HEK293 (cell line): ENCODE measurements around the gene DDX18.

Experiments
- BCL11A ChIP-seq: fragments of 450-650 bp; formaldehyde crosslinking; IDR thresholded peaks from 2 replicates; pipeline ENCODE4 v1.5.1; 2016; ENCODE audit warnings: low read depth, missing biosample characterization, missing genetic modification characterization
- ZBTB44 ChIP-seq: fragments of 450-650 bp; IDR thresholded peaks from 2 replicates; pipeline ENCODE4 v1.5.1; 2018; ENCODE audit warnings: missing biosample characterization, mild to moderate bottlenecking, missing genetic modification characterization
- ZNF239 ChIP-seq: fragments of 450-650 bp; formaldehyde crosslinking; IDR thresholded peaks from 2 replicates; pipeline ENCODE4 v1.5.1; 2016; ENCODE audit warnings: missing biosample characterization, missing genetic modification characterization
- ZNF274 ChIP-seq, 2 experiments: fragments of 200-500 bp in 1 of 2; fragments of 450-650 bp in 1 of 2; sonication (Bioruptor generic) in 1 of 2; formaldehyde crosslinking in 1 of 2; IDR thresholded peaks; 2 replicates each; pipeline versions ENCODE4 v1.5.1 to v1.6.1; 2014 to 2016; ENCODE audit warnings: borderline replicate concordance in 1 of 2, inconsistent platforms in 1 of 2, low read length in 1 of 2, missing biosample characterization in 1 of 2, missing genetic modification characterization in 1 of 2
- ZNF350 ChIP-seq: fragments of 450-650 bp; formaldehyde crosslinking; IDR thresholded peaks from 2 replicates; pipeline ENCODE4 v1.5.0; 2017; ENCODE audit warnings: missing biosample characterization, mild to moderate bottlenecking, missing genetic modification characterization
- ZNF530 ChIP-seq: fragments of 450-650 bp; formaldehyde crosslinking; IDR thresholded peaks from 2 replicates; pipeline ENCODE4 v1.5.1; 2016; ENCODE audit warnings: low read depth, missing biosample characterization, missing genetic modification characterization
- ZNF658 ChIP-seq: fragments of 450-650 bp; formaldehyde crosslinking; IDR thresholded peaks from 2 replicates; pipeline ENCODE4; 2016; ENCODE audit warnings: missing biosample characterization, missing genetic modification characterization
- TF ChIP-seq, protein P1 (sequence below): fragments of 450-650 bp; formaldehyde crosslinking; IDR thresholded peaks from 2 replicates; pipeline ENCODE4 v1.5.1; 2016; ENCODE audit warnings: missing biosample characterization, missing genetic modification characterization
- TF ChIP-seq, protein P2 (sequence below): sonication (generic); formaldehyde crosslinking; IDR thresholded peaks from 2 replicates; pipeline ENCODE4 v1.8.1; 2022; ENCODE audit warnings: mild to moderate bottlenecking, moderate library complexity, missing genetic modification reagents
- TF ChIP-seq, protein P3 (sequence below): fragments of 450-650 bp; formaldehyde crosslinking; conservative IDR thresholded peaks from 2 replicates; pipeline ENCODE4 v1.5.1; 2016; ENCODE audit warnings: low read depth, missing biosample characterization, missing genetic modification characterization
- TF ChIP-seq, protein P4 (sequence below): IDR thresholded peaks from 2 replicates; pipeline ENCODE4 v1.6.1; 2011; ENCODE audit warnings: mild to moderate bottlenecking, low read depth, low read length, borderline replicate concordance

GRCh38 chr2:117858336-117858735 is 43.8 kb downstream of the DDX18 start:
- TF ChIP-seq, protein P1, sequence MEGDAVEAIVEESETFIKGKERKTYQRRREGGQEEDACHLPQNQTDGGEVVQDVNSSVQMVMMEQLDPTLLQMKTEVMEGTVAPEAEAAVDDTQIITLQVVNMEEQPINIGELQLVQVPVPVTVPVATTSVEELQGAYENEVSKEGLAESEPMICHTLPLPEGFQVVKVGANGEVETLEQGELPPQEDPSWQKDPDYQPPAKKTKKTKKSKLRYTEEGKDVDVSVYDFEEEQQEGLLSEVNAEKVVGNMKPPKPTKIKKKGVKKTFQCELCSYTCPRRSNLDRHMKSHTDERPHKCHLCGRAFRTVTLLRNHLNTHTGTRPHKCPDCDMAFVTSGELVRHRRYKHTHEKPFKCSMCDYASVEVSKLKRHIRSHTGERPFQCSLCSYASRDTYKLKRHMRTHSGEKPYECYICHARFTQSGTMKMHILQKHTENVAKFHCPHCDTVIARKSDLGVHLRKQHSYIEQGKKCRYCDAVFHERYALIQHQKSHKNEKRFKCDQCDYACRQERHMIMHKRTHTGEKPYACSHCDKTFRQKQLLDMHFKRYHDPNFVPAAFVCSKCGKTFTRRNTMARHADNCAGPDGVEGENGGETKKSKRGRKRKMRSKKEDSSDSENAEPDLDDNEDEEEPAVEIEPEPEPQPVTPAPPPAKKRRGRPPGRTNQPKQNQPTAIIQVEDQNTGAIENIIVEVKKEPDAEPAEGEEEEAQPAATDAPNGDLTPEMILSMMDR (tag by site-specific recombination) = no peak
- TF ChIP-seq, protein P2, sequence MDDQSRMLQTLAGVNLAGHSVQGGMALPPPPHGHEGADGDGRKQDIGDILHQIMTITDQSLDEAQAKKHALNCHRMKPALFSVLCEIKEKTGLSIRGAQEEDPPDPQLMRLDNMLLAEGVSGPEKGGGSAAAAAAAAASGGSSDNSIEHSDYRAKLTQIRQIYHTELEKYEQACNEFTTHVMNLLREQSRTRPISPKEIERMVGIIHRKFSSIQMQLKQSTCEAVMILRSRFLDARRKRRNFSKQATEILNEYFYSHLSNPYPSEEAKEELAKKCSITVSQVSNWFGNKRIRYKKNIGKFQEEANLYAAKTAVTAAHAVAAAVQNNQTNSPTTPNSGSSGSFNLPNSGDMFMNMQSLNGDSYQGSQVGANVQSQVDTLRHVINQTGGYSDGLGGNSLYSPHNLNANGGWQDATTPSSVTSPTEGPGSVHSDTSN (CRISPR knock-in tag) = no peak
- TF ChIP-seq ZBTB44 = no peak
- TF ChIP-seq, protein P3, sequence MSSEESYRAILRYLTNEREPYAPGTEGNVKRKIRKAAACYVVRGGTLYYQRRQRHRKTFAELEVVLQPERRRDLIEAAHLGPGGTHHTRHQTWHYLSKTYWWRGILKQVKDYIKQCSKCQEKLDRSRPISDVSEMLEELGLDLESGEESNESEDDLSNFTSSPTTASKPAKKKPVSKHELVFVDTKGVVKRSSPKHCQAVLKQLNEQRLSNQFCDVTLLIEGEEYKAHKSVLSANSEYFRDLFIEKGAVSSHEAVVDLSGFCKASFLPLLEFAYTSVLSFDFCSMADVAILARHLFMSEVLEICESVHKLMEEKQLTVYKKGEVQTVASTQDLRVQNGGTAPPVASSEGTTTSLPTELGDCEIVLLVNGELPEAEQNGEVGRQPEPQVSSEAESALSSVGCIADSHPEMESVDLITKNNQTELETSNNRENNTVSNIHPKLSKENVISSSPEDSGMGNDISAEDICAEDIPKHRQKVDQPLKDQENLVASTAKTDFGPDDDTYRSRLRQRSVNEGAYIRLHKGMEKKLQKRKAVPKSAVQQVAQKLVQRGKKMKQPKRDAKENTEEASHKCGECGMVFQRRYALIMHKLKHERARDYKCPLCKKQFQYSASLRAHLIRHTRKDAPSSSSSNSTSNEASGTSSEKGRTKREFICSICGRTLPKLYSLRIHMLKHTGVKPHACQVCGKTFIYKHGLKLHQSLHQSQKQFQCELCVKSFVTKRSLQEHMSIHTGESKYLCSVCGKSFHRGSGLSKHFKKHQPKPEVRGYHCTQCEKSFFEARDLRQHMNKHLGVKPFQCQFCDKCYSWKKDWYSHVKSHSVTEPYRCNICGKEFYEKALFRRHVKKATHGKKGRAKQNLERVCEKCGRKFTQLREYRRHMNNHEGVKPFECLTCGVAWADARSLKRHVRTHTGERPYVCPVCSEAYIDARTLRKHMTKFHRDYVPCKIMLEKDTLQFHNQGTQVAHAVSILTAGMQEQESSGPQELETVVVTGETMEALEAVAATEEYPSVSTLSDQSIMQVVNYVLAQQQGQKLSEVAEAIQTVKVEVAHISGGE (tag by site-specific recombination) = no peak
- no peak for TF ChIP-seq ZNF350 (tag by site-specific recombination)
- TF ChIP-seq ZNF658 (tag by site-specific recombination) = no peak
- no peak for TF ChIP-seq BCL11A (tag by site-specific recombination)
- no peak for TF ChIP-seq ZNF530 (tag by site-specific recombination)
- TF ChIP-seq ZNF274 (IDR thresholded peaks at IDR 0.05; ENCODE audit: low read length) = no peak
- no peak for TF ChIP-seq ZNF274 (tag by site-specific recombination; IDR thresholded peaks at IDR 0.05; ENCODE audit: borderline replicate concordance)
- no peak for TF ChIP-seq ZNF239 (tag by site-specific recombination)
- TF ChIP-seq, protein P4, sequence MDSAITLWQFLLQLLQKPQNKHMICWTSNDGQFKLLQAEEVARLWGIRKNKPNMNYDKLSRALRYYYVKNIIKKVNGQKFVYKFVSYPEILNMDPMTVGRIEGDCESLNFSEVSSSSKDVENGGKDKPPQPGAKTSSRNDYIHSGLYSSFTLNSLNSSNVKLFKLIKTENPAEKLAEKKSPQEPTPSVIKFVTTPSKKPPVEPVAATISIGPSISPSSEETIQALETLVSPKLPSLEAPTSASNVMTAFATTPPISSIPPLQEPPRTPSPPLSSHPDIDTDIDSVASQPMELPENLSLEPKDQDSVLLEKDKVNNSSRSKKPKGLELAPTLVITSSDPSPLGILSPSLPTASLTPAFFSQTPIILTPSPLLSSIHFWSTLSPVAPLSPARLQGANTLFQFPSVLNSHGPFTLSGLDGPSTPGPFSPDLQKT = no peak
